ENCODE measurements around the gene OR8K5.

GRCh38 chr11:56176318-56176717 is 16.2 kb upstream of the OR8K5 start, which contains the start of gene OR5J2:
- TF ChIP-seq REST (IDR thresholded peaks at IDR 0.05; ENCODE audit: borderline replicate concordance in 1 of 2, low read depth in 1 of 2, low read length in 2 of 2) (no peak), MYC (CRISPR knock-in tag; IDR thresholded peaks at IDR 0.05; ENCODE audit: borderline replicate concordance) (no peak), FOXK2 (IDR thresholded peaks at IDR 0.05) (no peak)
